ENCODE data around the gene C11orf24. TPM values are rescaled to one million over a fixed set of nuclear protein-coding genes. Genes with fewer than 3 reads are reported as not detected.

Gene C11orf24
- 54.2 and 85.4 TPM in 2 replicates for total RNA-seq

DNA sequence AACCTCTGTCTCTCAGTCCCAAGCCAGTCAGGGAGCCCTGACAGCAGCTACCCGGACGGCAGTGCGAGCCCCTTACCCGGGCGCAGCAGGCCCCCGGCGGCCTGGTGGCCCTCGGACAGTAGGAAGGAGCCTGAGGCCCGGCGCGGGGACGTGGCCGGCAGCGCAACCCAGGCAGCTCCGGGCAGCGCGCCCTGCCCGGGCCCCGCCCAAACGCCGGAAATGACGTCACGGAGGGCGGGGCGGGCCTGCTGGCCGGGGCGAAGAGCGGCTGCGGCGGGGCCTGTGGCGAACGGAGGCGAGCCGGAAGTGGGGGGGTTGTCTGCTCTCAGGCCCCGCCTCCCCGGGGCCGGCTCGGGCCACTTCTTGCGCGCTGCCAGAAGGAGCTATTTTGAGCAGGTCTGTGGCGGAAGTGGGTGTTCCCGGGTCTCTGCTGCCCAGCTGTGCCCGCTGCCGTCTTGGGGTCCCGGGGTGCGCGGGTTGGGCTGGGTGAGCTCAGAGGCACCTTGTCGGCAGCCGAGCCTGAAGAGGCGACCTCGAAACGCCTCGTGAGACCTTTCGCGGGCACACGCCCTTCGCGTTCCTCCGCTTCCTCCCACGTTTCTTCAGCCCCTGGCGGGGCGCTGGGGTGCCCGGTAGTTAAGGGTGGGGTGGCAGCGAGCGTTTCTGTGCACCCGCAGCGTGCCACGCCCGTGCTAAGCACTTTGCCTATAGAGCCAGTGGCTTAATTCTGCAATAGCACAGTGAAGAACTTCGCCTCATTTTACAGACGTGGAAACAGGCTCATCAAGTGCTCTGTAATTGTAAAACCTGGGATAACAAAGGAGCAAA, at the start of gene C11orf24:
TSS of gene C11orf24 (minus strand) at position 193 of the 828 bp plus-strand sequence. CDS start 8,206 bp downstream, outside the sequence.

DNA sequence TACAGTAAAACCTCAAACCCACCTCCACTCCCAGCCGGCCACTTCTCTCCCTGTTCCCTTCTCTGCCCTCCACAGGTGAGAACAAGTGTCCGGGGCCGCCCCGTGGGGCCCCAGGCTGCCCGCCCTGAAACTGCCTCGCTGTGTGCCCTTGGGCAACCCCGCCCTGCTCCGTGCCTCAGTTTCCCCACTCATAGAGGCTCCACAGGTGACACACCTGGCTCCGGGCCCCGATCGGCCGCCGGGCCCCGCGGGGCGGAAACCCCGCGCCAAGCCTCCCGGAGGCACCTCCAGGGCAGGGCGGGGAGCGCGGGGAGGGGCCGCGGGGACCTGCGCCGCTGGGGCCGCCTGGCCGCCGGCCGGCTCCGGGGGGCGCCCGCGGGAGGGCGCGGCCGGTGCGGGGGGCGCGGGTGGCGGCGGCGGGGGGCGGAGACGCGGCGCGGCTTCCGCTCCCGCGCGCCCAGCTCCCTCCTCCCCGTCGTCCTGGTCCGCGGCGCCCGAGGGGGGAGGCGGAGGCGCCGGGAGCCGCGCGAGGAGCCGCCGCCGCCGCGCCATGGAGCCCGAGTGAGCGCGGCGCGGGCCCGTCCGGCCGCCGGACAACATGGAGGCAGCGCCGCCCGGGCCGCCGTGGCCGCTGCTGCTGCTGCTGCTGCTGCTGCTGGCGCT, 40.5 kb upstream of the C11orf24 start, which contains the start of gene LRP5:
TSS of gene LRP5 (plus strand) at position 475 of the 663 bp plus-strand sequence. CDS start at position 599, 124 bp downstream.

DNA sequence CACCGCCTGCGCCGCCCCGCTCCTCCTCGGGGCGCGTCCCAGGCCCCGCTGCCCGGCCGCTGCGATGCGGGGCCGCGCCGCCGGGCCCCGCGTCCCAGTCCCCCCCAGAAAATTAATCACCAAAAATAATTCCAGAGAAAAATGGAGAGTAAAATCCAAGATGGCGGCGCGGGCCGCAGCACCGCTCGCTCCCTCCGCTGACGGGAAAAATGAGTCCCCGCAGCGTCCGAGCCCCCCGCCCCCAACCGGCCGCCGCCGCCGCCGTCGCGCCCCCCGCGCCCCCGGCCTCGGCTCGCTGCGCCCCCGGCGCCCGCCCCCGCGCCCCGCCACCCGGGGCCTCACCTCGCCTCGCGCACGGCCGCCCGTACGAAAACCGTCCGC, 58.6 kb downstream of the C11orf24 start, which contains the start of gene KMT5B:
TSS of gene KMT5B (minus strand) at position 162 of the 381 bp plus-strand sequence. CDS start 23,220 bp downstream, outside the sequence.

Other genes with a start within 250 kb of the C11orf24 start
- gene NDUFS8, start 241.3 kb downstream of the C11orf24 start, total RNA-seq: 235 and 242 TPM in 2 replicates
- gene TCIRG1, start 232.9 kb downstream of the C11orf24 start, total RNA-seq: 51.0 and 76.7 TPM in 2 replicates
- 3.4 and 3.8 TPM in 2 replicates for gene CHKA, start 150.6 kb downstream of the C11orf24 start, total RNA-seq
- gene KMT5B, start 58.7 kb downstream of the C11orf24 start, total RNA-seq: 12.5 and 14.6 TPM in 2 replicates
- 20.2 and 28.5 TPM in 2 replicates for gene LRP5, start 40.6 kb upstream of the C11orf24 start, total RNA-seq
- gene PPP6R3, start 188.8 kb upstream of the C11orf24 start, total RNA-seq: 62.0 and 62.1 TPM in 2 replicates

Measured in hair follicular keratinocyte (primary cell).